ENCODE results near the gene CCDC158.

The CCDC158 gene

GRCh38 chr4:76384052-76384451 is 36.9 kb downstream of the CCDC158 start:
- H3K4me3 ChIP-seq (ENCODE audit: low read depth, low read length): no peak overlapping the region
- no peak for DNase-seq (ENCODE audit: low read depth)
- no peak for TF ChIP-seq CTCF (IDR thresholded peaks at IDR 0.05; ENCODE audit: control insufficient read depth, extremely low read depth, insufficient read depth)

- H3K4me3 ChIP-seq (ENCODE audit: low read depth, low read length): no peak overlapping the region
- TF ChIP-seq CTCF (IDR thresholded peaks at IDR 0.05; ENCODE audit: control insufficient read depth, extremely low read depth, insufficient read depth): no peak
- DNase-seq (ENCODE audit: low read depth): no peak
Measured at GRCh38 chr4:76383001-76383400, 37.9 kb downstream of the CCDC158 start.

- DNase-seq (ENCODE audit: low read depth): no peak
- H3K4me3 ChIP-seq (ENCODE audit: low read depth, low read length): no peak overlapping the region
- TF ChIP-seq CTCF (IDR thresholded peaks at IDR 0.05; ENCODE audit: control insufficient read depth, extremely low read depth, insufficient read depth): no peak
Measured at GRCh38 chr4:76381986-76382385, 39.0 kb downstream of the CCDC158 start.

- H3K4me3 ChIP-seq (ENCODE audit: low read depth, low read length): no peak overlapping the region
- no peak for DNase-seq (ENCODE audit: low read depth)
- TF ChIP-seq CTCF (IDR thresholded peaks at IDR 0.05; ENCODE audit: control insufficient read depth, extremely low read depth, insufficient read depth): no peak
Measured at GRCh38 chr4:76380561-76380960, 40.4 kb downstream of the CCDC158 start.

GRCh38 chr4:76377911-76378310 is 43.0 kb downstream of the CCDC158 start:
- peak; percentile 28 for TF ChIP-seq CTCF (IDR thresholded peaks at IDR 0.05; ENCODE audit: control insufficient read depth, extremely low read depth, insufficient read depth)
- no peak for DNase-seq (ENCODE audit: low read depth)
- H3K4me3 ChIP-seq (ENCODE audit: low read depth, low read length): no peak overlapping the region

GRCh38 chr4:76377481-76377901 is 43.5 kb downstream of the CCDC158 start:
- TF ChIP-seq CTCF (IDR thresholded peaks at IDR 0.05; ENCODE audit: control insufficient read depth, extremely low read depth, insufficient read depth): no peak
- no peak for DNase-seq (ENCODE audit: low read depth)
- no peak overlapping the region for H3K4me3 ChIP-seq (ENCODE audit: low read depth, low read length)

GRCh38 chr4:76376534-76376933 is 44.4 kb downstream of the CCDC158 start:
- TF ChIP-seq CTCF (IDR thresholded peaks at IDR 0.05; ENCODE audit: control insufficient read depth, extremely low read depth, insufficient read depth): no peak
- no peak overlapping the region for H3K4me3 ChIP-seq (ENCODE audit: low read depth, low read length)
- DNase-seq (ENCODE audit: low read depth): peak; percentile 49

All from LNCaP clone FGC (cell line).